Muscle of back (tissue), 11 donors: Measurements from ENCODE around the gene INO80C. TPM values are rescaled to one million over a fixed set of nuclear protein-coding genes. Genes with fewer than 3 reads are reported as not detected.
"Not testable (repeated sequence)": the region's sequence is repeated elsewhere in the genome, so short reads cannot be mapped to it uniquely, and the experiment has no call there.

ENCODE experiments used
- DNase-seq, 3 donors: peaks; one replicate each; pipeline versions ENCODE4 v3.0.0 to v3.0.0-alpha.2; 2013
- polyA plus RNA-seq, 10 donors: library from polyadenylated mRNA; unstranded; fragments of 120-200 nt; gene quantifications; one replicate each; pipeline ENCODE4 v1.2.1, GENCODE V29; 2013; ENCODE audit not compliant: insufficient read length in 10 of 10

The INO80C gene
- polyA plus RNA-seq, 10 donors: 19.9 to 32.7 (median 25.1) TPM

DNA sequence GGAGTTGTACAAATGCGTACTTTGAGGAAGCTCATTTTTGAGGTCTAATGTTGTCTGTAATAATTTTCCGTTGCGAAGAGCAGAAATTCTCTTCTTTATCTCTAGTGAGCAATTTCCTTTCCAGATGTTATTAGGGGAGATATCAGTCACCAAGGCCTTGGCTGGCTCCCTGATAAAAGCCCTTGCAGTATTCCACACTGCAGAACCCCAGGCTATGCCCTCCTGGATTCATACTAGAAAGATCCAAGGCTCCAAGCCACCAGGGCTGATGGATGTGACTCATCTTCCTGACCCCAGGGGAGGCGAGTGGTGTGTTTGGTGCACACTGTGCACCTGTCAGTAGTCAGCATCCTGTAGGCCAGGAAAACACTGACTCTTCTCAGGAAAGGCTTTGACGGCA lies 34.7 kb downstream of the INO80C start:
- DNase-seq: no peak

GRCh38 chr18:35460736-35461161 lies 37.0 kb downstream of the INO80C start:
- DNase-seq: no peak

DNA sequence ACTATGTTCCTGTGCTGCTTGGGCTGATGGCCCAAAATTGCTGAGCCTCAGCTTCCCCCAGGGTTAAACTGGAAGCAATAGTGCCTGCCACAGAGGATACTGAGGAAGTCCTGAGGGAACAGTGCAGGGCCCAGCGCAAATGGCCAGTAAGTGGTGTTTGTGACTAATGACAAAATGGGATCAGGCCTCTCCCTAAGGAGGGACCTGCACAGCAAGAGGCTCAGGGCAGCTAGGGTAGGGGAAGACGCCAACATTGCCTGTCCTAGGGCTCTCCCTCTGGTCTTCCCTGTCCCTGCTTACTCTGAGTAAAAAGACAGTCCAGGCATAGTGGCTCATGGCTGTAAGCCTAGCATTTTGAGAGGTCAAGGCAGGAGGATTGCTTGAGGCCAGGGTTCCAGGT lies 37.8 kb downstream of the INO80C start:
- no peak for DNase-seq

DNA sequence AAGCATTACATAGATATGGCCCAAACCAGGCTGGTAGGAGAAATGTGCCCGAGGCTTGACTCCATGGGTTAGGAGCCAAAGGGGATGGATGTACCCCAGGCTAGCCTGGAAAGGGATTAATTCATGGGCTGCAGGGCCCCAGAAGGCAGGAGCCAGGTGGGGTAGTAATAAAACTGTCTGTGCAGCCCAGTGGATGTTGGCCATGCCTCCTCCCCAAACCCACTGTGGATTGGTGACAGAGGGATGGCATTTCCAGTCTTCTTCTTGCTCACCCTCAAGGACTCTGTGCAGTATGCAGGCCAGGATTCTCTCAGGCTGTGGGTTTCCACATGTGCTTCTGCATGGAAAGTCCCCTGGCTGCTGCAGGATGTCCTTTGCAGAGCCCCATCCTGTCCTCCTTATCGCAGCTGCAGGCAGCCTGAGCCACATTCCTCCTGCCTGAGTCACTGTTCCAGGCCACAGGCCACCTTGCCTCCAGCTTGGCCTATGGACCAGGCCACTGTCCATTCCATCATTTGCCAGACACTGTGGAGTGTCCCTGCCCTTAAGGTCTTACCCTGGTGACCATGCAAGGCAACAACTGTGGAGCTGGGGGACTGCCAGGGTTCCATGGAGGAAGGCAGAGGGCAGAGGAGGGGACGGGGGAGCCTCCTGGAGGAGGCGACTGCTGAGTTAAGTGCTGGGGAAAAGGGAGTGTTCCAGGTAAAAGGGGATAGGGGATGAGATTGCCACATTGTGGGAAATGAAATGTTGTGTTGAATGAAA lies 38.9 kb downstream of the INO80C start:
- peak in 2 of 3 donors; percentile 13 to 32 for DNase-seq

GRCh38 chr18:35458271-35458670 lies 39.5 kb downstream of the INO80C start:
- no peak for DNase-seq

DNA sequence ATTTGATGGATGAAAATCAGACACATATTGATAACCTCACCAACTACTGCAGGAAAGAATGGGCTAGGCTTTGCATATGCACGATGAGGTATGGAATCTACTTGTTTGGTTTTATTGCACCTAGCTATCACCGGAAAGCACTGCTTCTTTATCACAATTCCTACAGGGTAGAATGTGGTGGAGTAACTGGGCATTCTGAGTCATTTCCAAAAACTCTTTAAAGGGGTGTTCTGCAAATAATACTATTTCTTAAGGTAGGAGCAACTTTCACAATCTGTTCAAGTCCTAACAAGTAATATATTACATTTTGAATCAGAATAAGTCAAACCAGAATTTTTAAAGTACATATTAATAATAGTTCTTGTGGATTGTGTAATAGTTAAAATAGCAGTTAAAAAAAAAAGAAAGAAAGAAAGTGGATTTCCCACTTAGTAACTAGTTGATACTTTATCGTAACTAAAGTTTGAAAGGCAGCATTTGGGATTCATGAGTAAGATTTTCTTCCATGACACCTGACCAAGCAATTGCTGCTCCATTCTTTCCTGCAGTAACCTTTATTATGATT lies 40.5 kb downstream of the INO80C start:
- no peak for DNase-seq

- no peak for DNase-seq
Observed at GRCh38 chr18:35455926-35456763, 41.6 kb downstream of the INO80C start.

DNA sequence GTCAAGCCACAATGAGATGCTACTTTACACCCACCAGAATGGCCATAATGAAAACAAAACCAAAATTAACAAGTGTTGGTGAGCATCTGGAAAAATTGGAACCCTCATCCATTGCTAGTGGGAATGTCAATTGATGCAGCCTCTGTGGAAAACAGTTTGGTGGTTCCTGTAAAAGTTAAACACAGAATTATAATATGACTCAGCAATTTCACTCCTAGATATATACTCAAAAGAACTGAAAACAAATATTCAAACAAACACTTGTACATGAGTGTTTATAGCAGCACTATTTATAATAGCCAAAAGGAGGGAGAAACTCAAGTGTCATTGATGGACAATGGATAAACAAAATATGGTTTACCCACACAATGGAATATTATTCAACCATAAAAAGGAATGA lies 43.0 kb downstream of the INO80C start:
- no peak for DNase-seq

DNA sequence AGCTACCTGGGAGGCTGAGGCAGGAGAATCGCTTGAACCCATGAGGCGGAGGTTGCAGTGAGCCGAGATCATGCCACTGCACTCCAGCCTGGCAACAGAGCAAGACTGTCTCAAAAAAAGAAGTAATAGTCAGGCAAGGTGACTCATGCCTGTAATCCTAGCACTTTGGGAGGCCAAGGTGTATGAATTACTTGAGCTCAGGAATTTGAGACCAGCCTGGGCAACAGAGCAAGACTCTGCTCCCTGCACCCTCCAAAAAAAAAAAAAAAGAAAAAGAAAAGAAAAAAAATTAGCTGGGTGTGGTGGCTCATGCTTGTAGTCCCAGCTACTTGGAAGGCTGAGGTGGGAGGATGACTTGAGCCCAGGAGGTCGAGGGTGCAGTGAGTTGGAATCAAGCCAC lies 44.7 kb downstream of the INO80C start:
- not testable (repeated sequence) for DNase-seq

DNA sequence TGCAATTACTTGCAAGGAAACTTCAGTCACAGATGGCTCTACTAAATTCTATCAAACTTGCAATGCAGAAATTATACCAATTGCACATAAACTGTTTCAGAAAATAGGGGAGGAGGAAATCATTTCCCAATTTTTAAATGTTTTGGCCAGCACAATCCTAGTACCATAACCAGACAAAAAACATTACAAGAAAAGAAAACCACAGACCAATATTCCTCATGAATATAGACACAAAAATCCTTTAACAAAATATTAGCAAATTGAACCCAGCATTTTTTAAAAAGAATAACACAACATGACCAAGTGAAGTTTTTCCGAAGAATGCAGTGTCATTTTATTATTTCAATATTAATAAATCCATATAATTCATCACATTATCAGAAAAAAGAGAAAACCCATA lies 45.8 kb downstream of the INO80C start:
- DNase-seq: no peak

- no peak for DNase-seq
Observed at GRCh38 chr18:35451032-35451431, 46.7 kb downstream of the INO80C start.

DNA sequence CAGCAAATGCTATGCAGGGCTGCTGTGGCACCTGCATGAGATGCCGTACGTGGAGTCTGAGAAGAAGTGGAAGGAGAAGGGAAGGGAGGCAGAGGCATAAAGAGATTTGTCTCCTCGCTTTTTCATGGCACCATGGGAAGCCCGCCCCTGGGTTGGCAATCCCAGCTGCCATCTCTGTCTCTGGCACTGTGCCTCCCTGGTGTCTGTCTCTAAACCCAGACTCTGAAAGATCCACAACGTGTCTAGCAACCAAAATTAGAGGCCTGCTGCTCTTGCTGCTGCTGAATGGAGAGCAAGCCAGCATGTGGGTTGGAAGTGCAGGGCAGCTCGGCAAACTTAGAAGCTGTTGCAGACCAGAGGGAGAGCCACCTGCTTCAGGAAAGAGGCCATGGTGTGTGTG lies 53.1 kb downstream of the INO80C start:
- no peak for DNase-seq

DNA sequence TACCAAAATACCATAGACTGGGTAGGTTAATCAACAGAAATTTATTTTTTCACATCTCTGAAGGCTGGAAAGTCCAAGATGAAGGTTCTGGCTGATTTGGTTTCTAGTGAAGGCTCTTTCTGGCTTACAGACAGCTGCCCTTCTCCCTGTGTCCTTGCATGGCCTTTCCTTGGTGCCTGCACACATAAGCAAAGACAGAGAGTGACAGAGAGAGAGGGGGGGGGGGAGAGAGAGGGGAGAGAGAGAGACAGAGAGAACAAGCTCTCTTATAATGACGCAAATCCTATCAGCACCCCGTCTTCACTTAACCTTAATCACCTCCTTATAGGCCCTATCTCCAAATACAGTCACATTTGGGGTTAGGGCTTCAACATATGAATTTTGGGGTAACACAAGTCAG lies 53.9 kb downstream of the INO80C start:
- DNase-seq: no peak

GRCh38 chr18:35443434-35443833 lies 54.3 kb downstream of the INO80C start:
- DNase-seq: no peak

GRCh38 chr18:35442701-35443100 lies 55.1 kb downstream of the INO80C start:
- DNase-seq: no peak

DNA sequence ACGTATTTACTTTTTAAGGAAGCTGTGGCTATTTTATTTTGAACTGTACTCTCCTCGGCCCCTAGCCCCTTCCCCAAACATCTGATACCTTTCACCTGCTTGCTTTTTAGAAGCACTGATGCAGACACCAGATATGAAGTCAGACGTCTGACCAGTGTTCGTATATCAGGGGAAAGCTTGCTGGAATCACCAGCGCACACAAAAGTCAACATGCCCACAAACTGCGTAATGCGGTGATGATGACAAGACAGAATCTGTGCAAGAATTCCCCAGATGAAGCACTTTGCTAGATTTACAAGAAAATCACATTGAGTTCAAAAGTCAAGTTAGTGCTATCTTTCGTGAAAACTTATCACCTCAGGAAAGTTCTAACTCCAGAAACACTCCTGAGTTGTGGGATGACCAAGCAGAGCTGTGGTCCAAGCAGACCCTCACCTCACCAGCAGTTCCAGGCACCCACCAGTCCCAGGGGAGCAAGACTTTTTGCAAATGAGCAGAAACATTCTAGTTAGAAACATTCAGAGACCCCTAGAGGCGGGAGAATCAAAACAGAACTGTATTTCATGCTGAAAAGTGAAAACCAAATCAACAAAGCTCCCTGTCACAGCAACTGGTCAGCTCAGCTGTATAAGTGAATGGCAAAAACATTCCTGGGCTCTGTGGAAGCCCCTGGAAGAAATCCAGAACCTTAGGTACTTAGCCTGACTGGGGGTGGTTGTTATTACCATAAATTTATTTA lies 55.7 kb downstream of the INO80C start:
- no peak for DNase-seq

- no peak for DNase-seq
Observed at GRCh38 chr18:35438480-35439234, 59.1 kb downstream of the INO80C start.

- DNase-seq: no peak
Observed at GRCh38 chr18:35437836-35438235, 59.9 kb downstream of the INO80C start.

- DNase-seq: peak in 1 of 3 donors; percentile 41
Observed at GRCh38 chr18:35436076-35436649, 61.6 kb downstream of the INO80C start.

DNA sequence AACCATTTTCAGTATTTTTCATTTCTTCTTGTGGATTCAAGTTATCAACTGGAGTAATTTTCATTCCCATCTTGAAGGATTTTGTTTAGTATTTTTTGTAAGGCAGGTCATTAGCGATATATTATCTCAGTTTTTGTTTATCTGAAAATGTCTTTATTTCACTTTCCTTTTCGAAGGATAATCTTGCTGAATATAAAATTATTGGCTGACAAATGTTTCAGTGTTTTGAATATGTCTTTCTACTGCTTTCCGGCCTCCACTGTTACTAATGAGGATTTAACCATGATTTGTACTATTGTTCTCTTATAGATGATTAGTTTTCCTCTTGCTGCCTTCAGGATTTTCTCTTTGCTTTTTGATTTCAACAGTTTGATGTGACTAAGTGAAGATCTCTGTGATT lies 62.4 kb downstream of the INO80C start:
- no peak for DNase-seq

DNA sequence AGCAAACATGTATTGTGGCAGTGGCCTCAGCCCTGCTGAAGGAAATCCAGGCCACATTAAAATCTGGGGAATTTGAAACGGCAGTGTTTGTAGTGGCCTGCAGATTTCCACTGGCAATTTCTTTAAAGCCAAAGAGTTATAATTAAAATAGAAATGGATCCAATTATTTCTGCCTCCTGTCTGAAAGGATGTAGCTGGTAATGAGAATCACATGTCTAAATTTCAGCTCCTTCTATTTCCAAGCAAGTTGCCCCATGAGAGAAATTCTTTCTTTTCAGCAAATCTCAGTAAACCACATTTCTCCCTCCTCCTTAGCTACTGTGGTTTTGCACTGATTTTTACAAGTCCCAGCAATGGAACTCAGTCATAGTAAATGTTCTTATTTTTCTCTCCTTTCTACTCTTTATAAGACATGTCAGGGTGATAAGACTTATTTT lies 65.2 kb downstream of the INO80C start:
- no peak for DNase-seq
